ENCODE data around the gene RPRML. TPM values are rescaled to one million over a fixed set of nuclear protein-coding genes. Genes with fewer than 3 reads are reported as not detected.

Gene RPRML
- total RNA-seq, 2 donors from 2014 or later: 1.3 TPM; not detected in 1

DNA sequence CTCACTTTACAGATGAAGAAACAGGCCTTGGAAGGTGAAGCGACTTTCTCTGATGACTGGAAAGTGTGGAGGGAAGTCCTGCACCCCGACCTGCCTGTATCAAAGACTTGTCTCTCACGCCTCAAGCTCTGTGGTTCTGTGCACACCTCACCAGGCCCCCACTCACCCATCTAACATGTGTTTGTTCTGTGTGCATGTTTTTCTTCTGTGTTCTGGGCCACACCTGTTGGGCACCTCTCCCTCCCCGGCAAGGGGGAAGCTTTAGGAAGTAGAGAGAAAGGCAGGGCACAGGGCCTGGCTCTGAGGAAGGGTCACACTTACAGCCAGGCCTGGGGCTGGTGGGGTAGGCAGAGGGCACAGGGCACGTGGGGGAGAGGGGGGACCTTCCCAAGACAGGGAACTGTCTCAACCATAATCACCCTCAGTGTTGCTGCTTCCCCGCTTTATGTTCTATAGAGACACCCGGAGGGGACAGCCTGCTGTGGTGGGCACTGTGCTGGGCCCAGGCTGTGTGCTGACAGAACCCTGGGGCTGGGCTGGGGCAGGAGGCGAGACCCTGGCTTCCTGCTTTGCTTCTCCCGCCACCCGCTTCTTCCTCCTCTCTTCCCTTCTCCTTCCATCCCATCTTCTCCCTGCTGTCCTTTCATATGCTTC, 7.3 kb downstream of the RPRML start:
- intact Hi-C loops (cut with DNase I): no loop called here
- ATAC-seq (no peak), DNase-seq (no peak)
- Histone ChIP-seq H3K4me1 (peaks cover 6% of the 10 kb centered on the region), H3K36me3 (replicated peaks in 1 of 2; ENCODE audit: insufficient read depth in 1 of 2, low read depth in 2 of 2) (no peaks in the 10 kb centered on the region), H3K27me3 (no peaks in the 10 kb centered on the region), H3K27ac (no peak overlapping the region), H3K9me3 (no peaks in the 10 kb centered on the region), H3K4me3 (no peak overlapping the region)
- 77 to 79% methylated on average over 10 of the region's 10 CpGs for WGBS, 2 donors
- TF ChIP-seq, protein P1, sequence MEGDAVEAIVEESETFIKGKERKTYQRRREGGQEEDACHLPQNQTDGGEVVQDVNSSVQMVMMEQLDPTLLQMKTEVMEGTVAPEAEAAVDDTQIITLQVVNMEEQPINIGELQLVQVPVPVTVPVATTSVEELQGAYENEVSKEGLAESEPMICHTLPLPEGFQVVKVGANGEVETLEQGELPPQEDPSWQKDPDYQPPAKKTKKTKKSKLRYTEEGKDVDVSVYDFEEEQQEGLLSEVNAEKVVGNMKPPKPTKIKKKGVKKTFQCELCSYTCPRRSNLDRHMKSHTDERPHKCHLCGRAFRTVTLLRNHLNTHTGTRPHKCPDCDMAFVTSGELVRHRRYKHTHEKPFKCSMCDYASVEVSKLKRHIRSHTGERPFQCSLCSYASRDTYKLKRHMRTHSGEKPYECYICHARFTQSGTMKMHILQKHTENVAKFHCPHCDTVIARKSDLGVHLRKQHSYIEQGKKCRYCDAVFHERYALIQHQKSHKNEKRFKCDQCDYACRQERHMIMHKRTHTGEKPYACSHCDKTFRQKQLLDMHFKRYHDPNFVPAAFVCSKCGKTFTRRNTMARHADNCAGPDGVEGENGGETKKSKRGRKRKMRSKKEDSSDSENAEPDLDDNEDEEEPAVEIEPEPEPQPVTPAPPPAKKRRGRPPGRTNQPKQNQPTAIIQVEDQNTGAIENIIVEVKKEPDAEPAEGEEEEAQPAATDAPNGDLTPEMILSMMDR (IDR thresholded peaks at IDR 0.05): no peak
- TF ChIP-seq POLR2A (IDR thresholded peaks at IDR 0.05): no peak

DNA sequence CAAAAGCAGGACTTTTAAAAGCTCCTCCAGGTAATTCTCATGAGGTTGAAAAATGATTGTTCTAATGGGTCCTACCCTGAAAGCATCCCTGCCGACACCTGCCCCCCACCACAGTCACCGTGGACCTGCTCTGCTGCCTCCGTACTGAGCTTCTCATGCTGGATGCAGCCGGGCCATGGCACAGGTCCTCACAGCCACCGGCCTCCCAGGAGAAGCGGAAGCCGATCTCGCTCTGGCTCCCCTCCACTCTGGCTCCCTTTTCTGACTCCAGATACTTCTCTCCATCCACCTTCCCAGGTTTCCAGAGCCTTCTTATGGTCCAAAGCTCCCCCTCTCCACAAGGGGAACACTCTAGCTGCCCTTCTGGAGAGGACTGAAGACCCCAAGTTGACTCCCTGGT, 10.2 kb downstream of the RPRML start:
- WGBS, 2 donors: 92 to 96% methylated on average over 8 of the region's 8 CpGs

GRCh38 chr17:46968224-46968834, 10.7 kb downstream of the RPRML start:
- Histone ChIP-seq H3K36me3 (replicated peaks in 1 of 2; ENCODE audit: insufficient read depth in 1 of 2, low read depth in 2 of 2) (no peaks in the 10 kb centered on the region), H3K4me1 (peaks cover 6% of the 10 kb centered on the region), H3K27ac (no peak overlapping the region), H3K27me3 (no peaks in the 10 kb centered on the region), H3K4me3 (no peak overlapping the region), H3K9me3 (no peaks in the 10 kb centered on the region)
- no peak for ATAC-seq
- TF ChIP-seq POLR2A (IDR thresholded peaks at IDR 0.05): no peak
- TF ChIP-seq, protein P1 (IDR thresholded peaks at IDR 0.05): no peak
- 85 to 88% methylated on average over 6 of the region's 6 CpGs for WGBS, 2 donors
- DNase-seq: no peak
- intact Hi-C loops (cut with DNase I): no loop called here

More for the DNA sequence above, 10.2 kb downstream of the RPRML start:
- intact Hi-C loops (cut with DNase I): no loop called here
- peaks cover 6% of the 10 kb centered on the region for H3K4me1 ChIP-seq
- DNase-seq: no peak
- no peaks in the 10 kb centered on the region for H3K9me3 ChIP-seq
- no peaks in the 10 kb centered on the region for H3K36me3 ChIP-seq (replicated peaks in 1 of 2; ENCODE audit: insufficient read depth in 1 of 2, low read depth in 2 of 2)
- H3K4me3 ChIP-seq: no peak overlapping the region
- no peak for TF ChIP-seq POLR2A (IDR thresholded peaks at IDR 0.05)
- TF ChIP-seq, protein P1 (IDR thresholded peaks at IDR 0.05): no peak
- ATAC-seq: no peak
- no peaks in the 10 kb centered on the region for H3K27me3 ChIP-seq
- no peak overlapping the region for H3K27ac ChIP-seq

DNA sequence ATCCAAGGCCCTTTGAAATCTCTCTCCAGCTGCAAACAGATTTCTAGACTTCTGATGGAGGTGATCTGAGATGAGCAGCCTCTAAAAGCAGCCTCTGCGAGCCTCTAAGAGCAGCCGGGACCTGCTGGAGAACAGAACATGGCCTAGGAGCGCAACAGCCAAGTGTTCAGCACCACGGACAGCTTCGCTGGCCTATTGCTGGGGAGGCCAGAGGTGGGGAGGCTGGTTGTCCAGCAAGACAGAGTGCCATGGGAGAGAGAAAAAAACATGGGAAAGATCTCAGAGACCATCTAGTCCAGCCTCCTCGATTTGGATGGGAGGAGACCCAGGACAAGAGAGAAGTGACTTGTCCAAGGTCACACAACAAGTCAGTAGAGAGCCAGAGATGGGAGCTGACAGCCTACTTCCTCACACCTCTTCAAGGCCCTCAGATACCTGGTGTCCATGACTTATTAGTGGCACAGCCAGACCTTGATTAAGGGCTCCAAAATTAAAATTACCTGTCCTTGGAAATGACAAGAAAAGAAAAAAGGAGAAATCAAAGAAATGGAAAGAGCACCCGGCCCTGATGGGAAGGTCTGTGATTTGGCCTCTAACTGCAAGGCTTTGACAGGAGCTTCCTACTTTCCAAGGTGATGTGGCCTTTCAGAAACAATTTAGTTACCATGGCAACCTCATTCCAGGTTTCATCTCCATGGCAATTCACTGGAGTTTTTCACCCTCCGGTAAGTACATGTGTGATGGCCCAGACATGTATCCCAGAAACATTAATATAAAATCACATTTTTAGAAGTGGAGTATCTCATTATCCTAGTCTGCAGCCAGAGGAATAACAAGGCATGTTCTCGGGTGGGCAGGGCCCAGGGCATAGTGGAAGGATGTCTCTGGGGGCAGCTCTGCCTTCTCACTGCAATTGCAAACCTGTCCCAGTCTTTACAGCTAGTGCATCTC, 14.5 kb downstream of the RPRML start:
- WGBS, 2 donors: 79 to 82% methylated on average over 9 of the region's 9 CpGs
- DNase-seq: no peak

More for the DNA sequence above, 14.5 kb downstream of the RPRML start:
- Histone ChIP-seq H3K27me3 (no peaks in the 10 kb centered on the region), H3K4me1 (no peaks in the 10 kb centered on the region), H3K36me3 (replicated peaks in 1 of 2; ENCODE audit: insufficient read depth in 1 of 2, low read depth in 2 of 2) (no peaks in the 10 kb centered on the region), H3K4me3 (no peak overlapping the region), H3K27ac (no peak overlapping the region), H3K9me3 (no peaks in the 10 kb centered on the region)
- ATAC-seq: no peak
- intact Hi-C loops (cut with DNase I): no loop called here
- TF ChIP-seq, protein P1 (IDR thresholded peaks at IDR 0.05): no peak
- no peak for TF ChIP-seq POLR2A (IDR thresholded peaks at IDR 0.05)
